IPS-20b (cell line): ENCODE measurements around the gene FXYD6.

Experiments used
- H3K27ac ChIP-seq: one replicate; pipeline ENCODE4 v1.5.1; 2013; ENCODE audit warnings: low read length
- H3K27me3 ChIP-seq: 2 replicates; pipeline ENCODE4 v1.6.1; 2013; ENCODE audit warnings: mild to moderate bottlenecking, low read length, inconsistent platforms; ENCODE audit not compliant: insufficient read depth
- H3K36me3 ChIP-seq: 2 replicates; pipeline ENCODE4 v1.6.1; 2013; ENCODE audit warnings: low read depth, mild to moderate bottlenecking, inconsistent platforms, low read length, moderate library complexity; ENCODE audit not compliant: insufficient read depth
- H3K4me1 ChIP-seq: 2 replicates; pipeline ENCODE4 v1.6.1; 2013; ENCODE audit warnings: mild to moderate bottlenecking, control low read depth, inconsistent platforms, low read length, moderate library complexity; ENCODE audit not compliant: insufficient read depth
- H3K4me3 ChIP-seq: 2 replicates; pipeline ENCODE4 v1.5.1; 2013; ENCODE audit warnings: mild to moderate bottlenecking, low read length, inconsistent platforms
- H3K9ac ChIP-seq: 2 replicates; pipeline ENCODE4 v1.6.1; 2013; ENCODE audit warnings: low read depth, mild to moderate bottlenecking, inconsistent platforms, low read length, moderate library complexity
- H3K9me3 ChIP-seq: 2 replicates; pipeline ENCODE4 v1.6.1; 2013; ENCODE audit warnings: mild to moderate bottlenecking, low read depth, low read length, inconsistent platforms; ENCODE audit not compliant: insufficient read depth

FXYD6 gene

GRCh38 chr11:117796872-117797529 lies 79.5 kb downstream of the FXYD6 start, which contains the start of gene DSCAML1:
Gene DSCAML1 (minus strand): TSS chr11:117797216. CDS start chr11:117797079, 137 bp downstream.
- no peaks in the 10 kb centered on the region for H3K36me3 ChIP-seq
- no peaks in the 10 kb centered on the region for H3K9me3 ChIP-seq
- H3K27me3 ChIP-seq = peaks cover 90% of the 10 kb centered on the region
- H3K4me1 ChIP-seq = peaks cover 9% of the 10 kb centered on the region; the same call in 1 of the 2 replicates
- H3K4me3 ChIP-seq = peak within 1 kb of the TSS; percentile 67
- H3K27ac ChIP-seq = no peak within 1 kb of the TSS
- H3K9ac ChIP-seq = no peak within 1 kb of the TSS

- Histone ChIP-seq H3K9me3 (no peaks in the 10 kb centered on the region), H3K36me3 (no peaks in the 10 kb centered on the region), H3K27me3 (peaks cover 90% of the 10 kb centered on the region), H3K27ac (no peak overlapping the region), H3K9ac (no peak overlapping the region), H3K4me3 (peak overlapping the region; percentile 67; the same call in 1 of the 2 replicates), H3K4me1 (peaks cover 9% of the 10 kb centered on the region; the same call in 1 of the 2 replicates)
Observed at GRCh38 chr11:117796456-117796871, 80.0 kb downstream of the FXYD6 start.

- Histone ChIP-seq H3K27ac (no peak overlapping the region), H3K4me1 (peaks cover 9% of the 10 kb centered on the region; the same call in 1 of the 2 replicates), H3K4me3 (peak overlapping the region; percentile 67), H3K36me3 (no peaks in the 10 kb centered on the region), H3K27me3 (peaks cover 87% of the 10 kb centered on the region), H3K9me3 (no peaks in the 10 kb centered on the region), H3K9ac (no peak overlapping the region)
Observed at GRCh38 chr11:117795638-117796455, 80.6 kb downstream of the FXYD6 start.

- H3K9ac ChIP-seq = no peak overlapping the region
- peaks cover 80% of the 10 kb centered on the region for H3K27me3 ChIP-seq
- peak overlapping the region; percentile 67 for H3K4me3 ChIP-seq
Observed at GRCh38 chr11:117794772-117795629, 81.5 kb downstream of the FXYD6 start.

GRCh38 chr11:117794135-117794534 lies 82.3 kb downstream of the FXYD6 start:
- peaks cover 71% of the 10 kb centered on the region for H3K27me3 ChIP-seq
- H3K36me3 ChIP-seq = no peaks in the 10 kb centered on the region
- H3K9me3 ChIP-seq = no peaks in the 10 kb centered on the region
- no peak overlapping the region for H3K4me3 ChIP-seq
- H3K9ac ChIP-seq = no peak overlapping the region
- peaks cover 7% of the 10 kb centered on the region; the same call in 1 of the 2 replicates for H3K4me1 ChIP-seq
- no peak overlapping the region for H3K27ac ChIP-seq

More at GRCh38 chr11:117794772-117795629, 81.5 kb downstream of the FXYD6 start:
- H3K4me1 ChIP-seq = peaks cover 9% of the 10 kb centered on the region; the same call in 1 of the 2 replicates
- H3K27ac ChIP-seq = no peak overlapping the region
- no peaks in the 10 kb centered on the region for H3K9me3 ChIP-seq
- H3K36me3 ChIP-seq = no peaks in the 10 kb centered on the region

- Histone ChIP-seq H3K27ac (no peak overlapping the region), H3K4me3 (no peak overlapping the region), H3K4me1 (peaks cover 7% of the 10 kb centered on the region; the same call in 1 of the 2 replicates), H3K9me3 (no peaks in the 10 kb centered on the region), H3K36me3 (no peaks in the 10 kb centered on the region), H3K27me3 (peaks cover 66% of the 10 kb centered on the region), H3K9ac (no peak overlapping the region)
Observed at GRCh38 chr11:117793583-117793982, 82.9 kb downstream of the FXYD6 start.

- H3K27me3 ChIP-seq = peaks cover 60% of the 10 kb centered on the region
- H3K4me1 ChIP-seq = peaks cover 7% of the 10 kb centered on the region; the same call in 1 of the 2 replicates
- no peak overlapping the region for H3K27ac ChIP-seq
- H3K36me3 ChIP-seq = no peaks in the 10 kb centered on the region
- no peaks in the 10 kb centered on the region for H3K9me3 ChIP-seq
- no peak overlapping the region for H3K9ac ChIP-seq
- no peak overlapping the region for H3K4me3 ChIP-seq
Observed at GRCh38 chr11:117792992-117793391, 83.5 kb downstream of the FXYD6 start.

- Histone ChIP-seq H3K4me3 (no peak overlapping the region), H3K27ac (no peak overlapping the region), H3K9me3 (no peaks in the 10 kb centered on the region), H3K36me3 (no peaks in the 10 kb centered on the region), H3K27me3 (peaks cover 52% of the 10 kb centered on the region), H3K9ac (no peak overlapping the region), H3K4me1 (peaks cover 7% of the 10 kb centered on the region; the same call in 1 of the 2 replicates)
Observed at GRCh38 chr11:117792241-117792640, 84.2 kb downstream of the FXYD6 start.

GRCh38 chr11:117790279-117790678 lies 86.2 kb downstream of the FXYD6 start:
- Histone ChIP-seq H3K27me3 (peaks cover 41% of the 10 kb centered on the region), H3K27ac (no peak overlapping the region), H3K9ac (no peak overlapping the region)

GRCh38 chr11:117789241-117789640 lies 87.2 kb downstream of the FXYD6 start:
- H3K9ac ChIP-seq = no peak overlapping the region
- H3K27me3 ChIP-seq = peaks cover 38% of the 10 kb centered on the region
- H3K4me3 ChIP-seq = no peak overlapping the region
- no peak overlapping the region for H3K27ac ChIP-seq
- H3K36me3 ChIP-seq = no peaks in the 10 kb centered on the region
- no peaks in the 10 kb centered on the region for H3K4me1 ChIP-seq
- H3K9me3 ChIP-seq = no peaks in the 10 kb centered on the region

More at GRCh38 chr11:117790279-117790678, 86.2 kb downstream of the FXYD6 start:
- H3K9me3 ChIP-seq = no peaks in the 10 kb centered on the region
- H3K4me3 ChIP-seq = no peak overlapping the region
- no peaks in the 10 kb centered on the region for H3K36me3 ChIP-seq
- peaks cover 2% of the 10 kb centered on the region; the same call in 1 of the 2 replicates for H3K4me1 ChIP-seq
